Measurements from ENCODE around the gene MYOZ2.

Gene MYOZ2

GRCh38 chr4:119231491-119231890 is 95.9 kb downstream of the MYOZ2 start:
- no peak for TF ChIP-seq CTCF (IDR thresholded peaks at IDR 0.05; ENCODE audit: control insufficient read depth, extremely low read depth, insufficient read depth)
- DNase-seq (ENCODE audit: low read depth), result no peak
- no peak overlapping the region for H3K4me3 ChIP-seq (ENCODE audit: low read depth, low read length)

DNA sequence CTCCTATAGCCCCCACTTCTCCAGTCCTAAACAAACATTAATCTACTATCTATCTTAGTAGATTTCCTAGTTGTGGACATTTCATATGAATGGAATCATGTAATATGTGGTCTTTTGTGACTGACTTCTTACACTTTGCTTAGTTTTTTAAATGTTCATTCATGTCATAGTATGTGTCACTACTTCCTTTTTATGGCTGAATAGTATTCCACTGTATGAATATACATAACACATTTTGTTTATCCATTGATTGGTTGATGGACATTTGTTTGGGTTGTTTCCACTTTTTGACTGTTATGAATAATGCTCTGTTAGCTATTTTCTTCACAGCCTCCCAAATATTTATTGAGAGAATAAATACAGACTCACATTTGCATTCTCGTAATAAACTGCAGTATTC is 96.7 kb downstream of the MYOZ2 start:
- no peak for DNase-seq (ENCODE audit: low read depth)
- TF ChIP-seq CTCF (IDR thresholded peaks at IDR 0.05; ENCODE audit: control insufficient read depth, extremely low read depth, insufficient read depth), result no peak
- no peak overlapping the region for H3K4me3 ChIP-seq (ENCODE audit: low read depth, low read length)

- no peak for DNase-seq (ENCODE audit: low read depth)
- no peak overlapping the region for H3K4me3 ChIP-seq (ENCODE audit: low read depth, low read length)
- TF ChIP-seq CTCF (IDR thresholded peaks at IDR 0.05; ENCODE audit: control insufficient read depth, extremely low read depth, insufficient read depth), result no peak
Observed at GRCh38 chr4:119233191-119233590, 97.6 kb downstream of the MYOZ2 start.

- no peak overlapping the region for H3K4me3 ChIP-seq (ENCODE audit: low read depth, low read length)
- no peak for TF ChIP-seq CTCF (IDR thresholded peaks at IDR 0.05; ENCODE audit: control insufficient read depth, extremely low read depth, insufficient read depth)
- no peak for DNase-seq (ENCODE audit: low read depth)
Observed at GRCh38 chr4:119233750-119234149, 98.1 kb downstream of the MYOZ2 start.

DNA sequence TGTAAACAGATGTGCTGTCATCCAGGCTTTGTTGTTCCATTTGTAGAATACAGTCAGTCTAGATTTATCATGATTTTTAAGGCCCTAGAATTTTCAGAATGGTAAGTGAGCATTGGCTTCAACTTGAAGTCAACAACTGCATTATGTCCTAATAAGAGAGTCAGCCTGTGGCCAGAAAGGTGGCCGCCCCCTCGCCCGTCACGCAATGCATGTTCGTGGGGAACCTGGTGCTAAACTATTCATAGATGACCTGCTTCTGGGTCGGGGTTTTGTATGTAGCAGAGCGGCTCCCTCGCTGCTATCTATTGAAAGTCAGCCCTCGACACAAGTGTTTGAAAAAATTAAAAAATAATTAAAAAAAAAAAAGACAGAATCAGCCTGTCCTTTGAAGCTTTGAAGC is 101.6 kb downstream of the MYOZ2 start:
- no peak overlapping the region for H3K4me3 ChIP-seq (ENCODE audit: low read depth, low read length)
- no peak for TF ChIP-seq CTCF (IDR thresholded peaks at IDR 0.05; ENCODE audit: control insufficient read depth, extremely low read depth, insufficient read depth)
- no peak for DNase-seq (ENCODE audit: low read depth)

Measured in LNCaP clone FGC (cell line).